Islet of Langerhans (tissue), 1 donor: ENCODE measurements around the gene TTLL5.

Experiments
- FAIRE-seq: peaks from one replicate; lab custom pipeline; 2011; peaks lifted over from hg19 to GRCh38; lab: Jason Lieb, UNC

Gene TTLL5, protein sequence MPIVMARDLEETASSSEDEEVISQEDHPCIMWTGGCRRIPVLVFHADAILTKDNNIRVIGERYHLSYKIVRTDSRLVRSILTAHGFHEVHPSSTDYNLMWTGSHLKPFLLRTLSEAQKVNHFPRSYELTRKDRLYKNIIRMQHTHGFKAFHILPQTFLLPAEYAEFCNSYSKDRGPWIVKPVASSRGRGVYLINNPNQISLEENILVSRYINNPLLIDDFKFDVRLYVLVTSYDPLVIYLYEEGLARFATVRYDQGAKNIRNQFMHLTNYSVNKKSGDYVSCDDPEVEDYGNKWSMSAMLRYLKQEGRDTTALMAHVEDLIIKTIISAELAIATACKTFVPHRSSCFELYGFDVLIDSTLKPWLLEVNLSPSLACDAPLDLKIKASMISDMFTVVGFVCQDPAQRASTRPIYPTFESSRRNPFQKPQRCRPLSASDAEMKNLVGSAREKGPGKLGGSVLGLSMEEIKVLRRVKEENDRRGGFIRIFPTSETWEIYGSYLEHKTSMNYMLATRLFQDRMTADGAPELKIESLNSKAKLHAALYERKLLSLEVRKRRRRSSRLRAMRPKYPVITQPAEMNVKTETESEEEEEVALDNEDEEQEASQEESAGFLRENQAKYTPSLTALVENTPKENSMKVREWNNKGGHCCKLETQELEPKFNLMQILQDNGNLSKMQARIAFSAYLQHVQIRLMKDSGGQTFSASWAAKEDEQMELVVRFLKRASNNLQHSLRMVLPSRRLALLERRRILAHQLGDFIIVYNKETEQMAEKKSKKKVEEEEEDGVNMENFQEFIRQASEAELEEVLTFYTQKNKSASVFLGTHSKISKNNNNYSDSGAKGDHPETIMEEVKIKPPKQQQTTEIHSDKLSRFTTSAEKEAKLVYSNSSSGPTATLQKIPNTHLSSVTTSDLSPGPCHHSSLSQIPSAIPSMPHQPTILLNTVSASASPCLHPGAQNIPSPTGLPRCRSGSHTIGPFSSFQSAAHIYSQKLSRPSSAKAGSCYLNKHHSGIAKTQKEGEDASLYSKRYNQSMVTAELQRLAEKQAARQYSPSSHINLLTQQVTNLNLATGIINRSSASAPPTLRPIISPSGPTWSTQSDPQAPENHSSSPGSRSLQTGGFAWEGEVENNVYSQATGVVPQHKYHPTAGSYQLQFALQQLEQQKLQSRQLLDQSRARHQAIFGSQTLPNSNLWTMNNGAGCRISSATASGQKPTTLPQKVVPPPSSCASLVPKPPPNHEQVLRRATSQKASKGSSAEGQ (N-terminal part only)

GRCh38 chr14:75660630-75661498, at the start of gene TTLL5, which contains the start of gene ERG28:
TSS of gene TTLL5 (plus strand) at chr14:75661246. CDS start at chr14:75663150, 1,904 bp downstream.
TSS of gene ERG28 (minus strand) at chr14:75660876. CDS start at chr14:75657502, 3,374 bp downstream.
- FAIRE-seq = peak; percentile 56

DNA sequence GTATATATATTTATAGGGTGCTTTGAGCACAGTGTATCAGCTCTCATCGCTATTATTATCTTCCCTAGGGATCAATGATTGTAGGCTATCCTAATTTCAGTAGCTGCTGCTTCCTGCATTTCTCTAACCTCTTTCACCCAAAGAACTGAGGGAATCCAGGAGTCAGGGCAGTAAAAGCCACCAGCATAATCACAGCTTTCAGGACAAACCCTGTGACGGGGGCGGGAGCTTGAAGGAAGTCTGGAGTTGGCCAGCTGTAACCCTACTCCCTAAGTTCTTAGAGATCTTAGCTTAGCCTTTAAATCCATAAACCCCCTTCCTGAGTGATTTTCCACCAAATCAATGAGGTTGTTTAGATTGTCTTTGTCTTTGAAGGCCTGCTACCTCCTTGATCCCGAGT, 48.9 kb upstream of the TTLL5 start:
- FAIRE-seq = no peak

DNA sequence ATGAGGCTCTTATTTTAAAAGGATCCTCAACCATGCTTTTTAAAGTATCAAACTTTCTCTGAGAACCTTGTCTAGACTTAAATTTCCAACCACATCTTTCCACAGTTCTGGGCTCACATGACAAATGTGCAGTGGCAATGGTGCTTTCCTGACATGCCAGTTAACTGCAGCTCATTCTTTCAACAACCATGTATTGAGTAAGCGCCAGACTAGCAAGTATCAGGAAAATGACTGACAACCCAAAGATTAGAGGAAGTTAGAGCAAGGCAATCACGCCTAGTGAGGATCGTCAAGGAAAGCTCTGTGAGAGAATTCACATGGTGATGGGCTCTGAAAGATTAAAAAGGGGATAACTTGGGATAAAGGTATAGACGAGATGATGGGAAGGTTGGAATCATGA, 46.9 kb upstream of the TTLL5 start:
- FAIRE-seq = no peak

DNA sequence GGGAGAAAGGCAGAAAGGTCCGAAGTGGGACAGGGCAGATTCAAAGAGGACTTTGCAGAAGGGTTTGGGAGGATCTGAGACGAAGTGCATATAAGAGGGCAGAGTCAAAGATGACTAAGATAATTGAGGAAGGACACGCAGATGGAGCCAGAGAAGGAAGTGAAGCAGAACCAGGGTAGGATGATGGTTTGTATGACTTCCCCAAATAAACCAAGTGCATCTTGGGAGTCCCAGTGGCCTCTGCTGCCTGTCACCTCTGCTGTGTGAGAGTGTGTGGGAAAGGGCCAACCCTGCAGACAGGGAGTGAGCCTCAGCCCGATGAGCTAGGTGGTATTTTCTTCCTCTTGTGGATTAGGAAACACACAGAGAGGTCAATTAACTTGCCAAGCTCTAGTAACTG, 45.8 kb upstream of the TTLL5 start:
- no peak for FAIRE-seq

GRCh38 chr14:75619548-75619947, 41.5 kb upstream of the TTLL5 start:
- FAIRE-seq = no peak

- FAIRE-seq = no peak
Observed at GRCh38 chr14:75625034-75625433, 36.0 kb upstream of the TTLL5 start.

GRCh38 chr14:75626396-75626795, 34.6 kb upstream of the TTLL5 start:
- no peak for FAIRE-seq

- no peak for FAIRE-seq
Observed at GRCh38 chr14:75626863-75627262, 34.2 kb upstream of the TTLL5 start.

- no peak for FAIRE-seq
Observed at GRCh38 chr14:75627406-75627805, 33.6 kb upstream of the TTLL5 start.

DNA sequence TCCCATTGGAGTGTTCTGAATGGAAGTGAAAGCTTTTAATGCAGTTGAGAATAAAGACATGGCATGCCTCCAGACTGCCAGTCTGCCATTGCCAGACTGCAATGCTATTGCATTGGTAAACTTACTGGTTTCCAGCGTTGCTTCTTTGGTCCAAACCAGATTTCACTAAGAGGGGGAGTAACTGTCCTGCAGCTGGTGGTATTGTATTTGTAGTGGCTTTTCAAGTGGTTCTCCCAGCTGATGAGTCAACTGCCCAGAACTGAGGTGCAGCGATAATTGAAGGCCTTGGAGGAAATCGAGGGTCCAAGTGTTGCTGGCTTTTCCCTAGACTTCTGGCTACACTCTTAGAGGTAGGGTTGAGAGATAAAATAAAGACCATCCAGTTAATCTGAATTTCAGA, 32.2 kb upstream of the TTLL5 start:
- no peak for FAIRE-seq

- FAIRE-seq = no peak
Observed at GRCh38 chr14:75630695-75631452, 30.2 kb upstream of the TTLL5 start.

DNA sequence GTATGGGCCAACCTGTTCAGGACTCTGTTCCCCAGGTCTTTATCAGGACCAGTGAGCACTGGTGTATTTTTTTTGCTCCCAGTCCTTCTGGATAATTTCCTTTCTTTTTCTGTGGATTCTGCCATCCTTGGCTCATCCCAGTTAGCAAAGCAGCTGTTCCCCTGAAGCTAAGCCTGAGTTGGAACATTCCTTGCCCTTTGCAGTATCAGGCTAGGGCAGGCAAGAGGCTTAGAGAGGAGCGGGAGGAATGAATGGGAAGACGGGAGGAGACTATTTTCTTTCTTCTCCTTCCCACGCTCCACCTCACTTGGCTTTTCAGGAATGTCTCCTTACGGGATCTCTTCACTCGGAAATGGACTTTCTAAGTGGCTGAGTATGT, 29.6 kb upstream of the TTLL5 start:
- FAIRE-seq = no peak

DNA sequence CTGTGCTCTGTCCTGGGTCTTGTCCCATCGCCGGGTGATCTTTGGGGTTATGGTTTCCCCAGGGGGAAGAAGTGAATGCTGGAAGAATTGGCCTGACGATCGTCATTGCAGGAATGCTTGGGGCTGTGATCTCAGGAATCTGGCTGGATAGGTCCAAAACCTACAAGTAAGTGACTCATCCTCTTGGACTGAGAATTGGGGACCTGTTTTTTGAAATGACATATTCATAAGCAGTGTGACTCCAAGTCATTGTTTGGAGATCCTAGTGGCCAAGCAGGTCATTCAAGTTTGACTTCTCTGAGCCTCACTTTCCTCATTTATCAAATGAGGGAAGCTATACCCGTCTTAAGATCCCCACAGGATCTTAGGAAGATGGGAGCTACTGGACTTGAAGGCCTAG, 26.2 kb upstream of the TTLL5 start:
- FAIRE-seq = no peak

GRCh38 chr14:75636100-75636692, 24.9 kb upstream of the TTLL5 start:
- no peak for FAIRE-seq

DNA sequence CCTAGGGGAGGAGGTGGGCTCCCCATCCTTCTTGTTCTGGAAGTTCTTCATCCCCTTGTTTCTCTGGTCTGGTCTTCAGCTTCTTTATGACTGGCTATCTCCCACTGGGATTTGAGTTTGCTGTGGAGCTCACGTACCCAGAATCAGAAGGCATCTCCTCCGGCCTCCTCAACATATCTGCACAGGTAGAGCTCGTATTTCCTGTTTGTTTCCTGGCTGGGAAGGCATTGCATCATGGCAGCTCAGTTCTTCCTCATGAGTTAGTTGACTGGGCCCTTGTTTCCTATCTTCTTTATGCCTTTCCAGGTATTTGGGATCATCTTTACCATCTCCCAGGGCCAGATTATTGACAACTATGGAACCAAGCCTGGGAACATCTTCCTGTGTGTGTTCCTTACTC, 20.2 kb upstream of the TTLL5 start:
- no peak for FAIRE-seq

DNA sequence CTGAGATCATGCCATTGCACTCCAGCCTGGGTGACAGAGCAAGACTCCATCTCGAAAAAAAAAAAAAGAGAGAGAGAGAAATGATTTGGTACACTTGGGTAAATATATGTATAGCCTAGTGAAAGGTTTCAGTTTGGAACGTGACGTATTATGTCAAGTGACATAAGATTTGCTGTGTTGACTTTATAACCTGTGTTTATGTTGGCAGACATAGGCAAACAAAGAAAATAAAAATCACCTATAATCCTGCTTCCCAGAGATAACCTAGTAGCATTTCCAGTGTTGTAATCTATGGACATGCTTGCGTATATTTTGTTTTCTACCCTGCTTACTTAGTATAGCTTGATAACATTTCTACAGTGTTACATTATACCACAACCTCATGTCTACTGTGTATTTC, 17.1 kb upstream of the TTLL5 start:
- no peak for FAIRE-seq

DNA sequence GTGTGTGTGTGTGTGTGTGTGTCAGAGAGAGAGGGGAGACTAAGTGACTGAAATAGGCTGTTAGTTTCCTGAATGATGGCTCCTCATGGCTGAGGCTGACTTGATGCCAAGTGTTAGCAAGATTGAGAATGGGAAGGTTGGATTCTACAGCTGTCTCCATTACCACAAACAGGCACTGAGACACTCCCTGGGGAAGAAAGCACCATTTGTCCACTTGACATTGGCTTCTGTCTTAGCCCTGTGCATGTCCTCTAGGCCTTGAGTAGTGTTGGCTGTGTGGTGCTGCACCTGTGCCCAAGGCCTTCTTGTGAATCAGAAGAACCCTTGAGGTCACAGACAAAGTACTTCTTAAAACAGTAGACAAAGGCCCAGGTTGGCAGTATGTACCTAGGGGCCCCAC, 16.0 kb upstream of the TTLL5 start:
- no peak for FAIRE-seq

- FAIRE-seq = no peak
Observed at GRCh38 chr14:75646762-75647161, 14.3 kb upstream of the TTLL5 start.

GRCh38 chr14:75647640-75648039, 13.4 kb upstream of the TTLL5 start:
- no peak for FAIRE-seq

- no peak for FAIRE-seq
Observed at GRCh38 chr14:75648066-75648838, 12.8 kb upstream of the TTLL5 start.
